HEK293 (cell line): ENCODE measurements around the gene RB1.

ENCODE experiments used
- CTCF ChIA-PET: fragments of 350-600 bp; formaldehyde crosslinking; extraction: SDS; loops from one replicate; lab custom pipeline; 2021; ENCODE audit warnings: antibody characterized with exemption; lab: Yijun Ruan, JAX
- POLR2A ChIA-PET: fragments of 300-600 bp; formaldehyde crosslinking; extraction: SDS; loops from one replicate; lab custom pipeline; 2020; ENCODE audit warnings: antibody characterized with exemption, inconsistent platforms; lab: Yijun Ruan, JAX
- H3K27ac ChIP-seq: fragments of 200-500 bp; sonication (Bioruptor generic); 2 replicates; pipeline ENCODE4 v1.5.1; 2014; ENCODE audit warnings: low read depth, low read length, control low read depth, inconsistent platforms; ENCODE audit errors: extremely low read depth
- H3K36me3 ChIP-seq, 2 experiments: fragments of 200-500 bp in 1 of 2; sonication (Bioruptor generic) in 1 of 2; 1 replicate in 1 of 2; 2 replicates in 1 of 2; pipeline ENCODE4 v1.5.1; 2014 to 2017; ENCODE audit warnings: inconsistent platforms in 2 of 2, low read length in 2 of 2; ENCODE audit not compliant: control insufficient read depth in 2 of 2, insufficient read depth in 1 of 2
- H3K4me1 ChIP-seq: fragments of 200-500 bp; sonication (Bioruptor generic); 2 replicates; pipeline ENCODE4 v1.5.1; 2014; ENCODE audit warnings: mild to moderate bottlenecking, low read length, inconsistent platforms; ENCODE audit not compliant: control insufficient read depth, insufficient read depth
- H3K4me3 ChIP-seq: 2 replicates; pipeline ENCODE4 v1.5.1; 2011; ENCODE audit warnings: low read depth, mild to moderate bottlenecking, control low read depth, low read length, moderate library complexity
- H3K9me3 ChIP-seq: fragments of 200-500 bp; sonication (Bioruptor generic); 2 replicates; pipeline ENCODE4 v1.5.1; 2014; ENCODE audit warnings: low read depth, low read length, inconsistent platforms; ENCODE audit not compliant: control insufficient read depth, insufficient read depth
- KLF10 ChIP-seq: fragments of 450-650 bp; IDR thresholded peaks from 2 replicates; pipeline ENCODE4 v1.5.1; 2018; ENCODE audit warnings: missing biosample characterization, mild to moderate bottlenecking, missing genetic modification characterization
- OVOL3 ChIP-seq: fragments of 450-650 bp; formaldehyde crosslinking; IDR thresholded peaks from 2 replicates; pipeline ENCODE4 v1.5.1; 2016; ENCODE audit warnings: missing biosample characterization, missing genetic modification characterization
- PBX3 ChIP-seq: sonication (generic); formaldehyde crosslinking; IDR thresholded peaks from 2 replicates; pipeline ENCODE4 v1.8.1; 2022; ENCODE audit warnings: mild to moderate bottlenecking, moderate library complexity, missing genetic modification reagents
- SCRT2 ChIP-seq: fragments of 450-650 bp; formaldehyde crosslinking; IDR thresholded peaks from 2 replicates; pipeline ENCODE4 v1.5.1; 2016; ENCODE audit warnings: missing biosample characterization, missing genetic modification characterization
- WT1 ChIP-seq: fragments of 450-650 bp; formaldehyde crosslinking; IDR thresholded peaks from 2 replicates; pipeline ENCODE4 v1.5.1; 2016; ENCODE audit warnings: missing biosample characterization, missing genetic modification characterization
- ZBTB11 ChIP-seq: fragments of 450-650 bp; formaldehyde crosslinking; conservative IDR thresholded peaks from 2 replicates; pipeline ENCODE4 v1.5.1; 2016; ENCODE audit warnings: low read depth, missing biosample characterization, missing genetic modification characterization
- ZBTB17 ChIP-seq: fragments of 450-650 bp; formaldehyde crosslinking; IDR thresholded peaks from 2 replicates; pipeline ENCODE4 v1.5.1; 2016; ENCODE audit warnings: missing biosample characterization, missing genetic modification characterization
- ZNF18 ChIP-seq: fragments of 450-650 bp; formaldehyde crosslinking; IDR thresholded peaks from 2 replicates; pipeline ENCODE4 v1.5.1; 2016; ENCODE audit warnings: missing biosample characterization, missing genetic modification characterization
- ZNF223 ChIP-seq: fragments of 450-650 bp; formaldehyde crosslinking; IDR thresholded peaks from 2 replicates; pipeline ENCODE4 v1.5.1; 2016; ENCODE audit warnings: missing biosample characterization, missing genetic modification characterization
- ZNF302 ChIP-seq: fragments of 450-650 bp; formaldehyde crosslinking; IDR thresholded peaks from 2 replicates; pipeline ENCODE4 v1.5.1; 2016; ENCODE audit warnings: missing biosample characterization, missing genetic modification characterization, low read depth
- ZNF366 ChIP-seq: fragments of 450-650 bp; formaldehyde crosslinking; conservative IDR thresholded peaks from 2 replicates; pipeline ENCODE4 v1.5.1; 2016; ENCODE audit warnings: missing biosample characterization, missing genetic modification characterization
- ZNF677 ChIP-seq: fragments of 450-650 bp; IDR thresholded peaks from 2 replicates; pipeline ENCODE4 v1.5.0; 2018; ENCODE audit warnings: missing biosample characterization, mild to moderate bottlenecking, missing genetic modification characterization, moderate library complexity
- ZNF792 ChIP-seq: fragments of 450-650 bp; formaldehyde crosslinking; IDR thresholded peaks from 2 replicates; pipeline ENCODE4 v1.5.1; 2016; ENCODE audit warnings: missing biosample characterization, missing genetic modification characterization
- TF ChIP-seq, protein P1 (sequence below): fragments of 450-650 bp; formaldehyde crosslinking; IDR thresholded peaks from 2 replicates; pipeline ENCODE4 v1.5.1; 2017; ENCODE audit warnings: missing biosample characterization, missing genetic modification characterization

RB1 gene

DNA sequence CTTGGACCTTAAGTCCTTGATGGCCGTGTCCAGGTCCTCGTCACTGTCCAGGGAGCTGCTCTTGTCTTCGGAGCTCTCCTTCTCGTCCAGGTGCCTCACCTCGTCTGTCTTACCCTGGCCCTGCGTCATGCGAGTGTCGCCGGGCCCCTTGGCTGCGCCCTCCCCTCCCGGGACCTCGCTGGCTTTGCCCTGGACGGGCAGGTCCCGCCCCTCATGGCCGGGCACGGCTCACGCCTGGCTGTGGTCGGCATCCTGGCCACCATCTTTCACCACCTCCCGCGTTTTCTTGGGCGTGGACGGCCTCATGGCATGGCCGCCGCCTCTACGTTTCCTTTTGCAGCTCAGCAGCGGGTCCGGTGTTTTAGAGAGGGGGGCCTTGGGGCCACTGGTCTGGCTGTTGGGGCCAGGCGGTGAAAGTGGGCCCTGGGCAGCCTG, 14.8 kb downstream of the RB1 start (continued):
- no peak for TF ChIP-seq ZBTB11 (tag by site-specific recombination)

DNA sequence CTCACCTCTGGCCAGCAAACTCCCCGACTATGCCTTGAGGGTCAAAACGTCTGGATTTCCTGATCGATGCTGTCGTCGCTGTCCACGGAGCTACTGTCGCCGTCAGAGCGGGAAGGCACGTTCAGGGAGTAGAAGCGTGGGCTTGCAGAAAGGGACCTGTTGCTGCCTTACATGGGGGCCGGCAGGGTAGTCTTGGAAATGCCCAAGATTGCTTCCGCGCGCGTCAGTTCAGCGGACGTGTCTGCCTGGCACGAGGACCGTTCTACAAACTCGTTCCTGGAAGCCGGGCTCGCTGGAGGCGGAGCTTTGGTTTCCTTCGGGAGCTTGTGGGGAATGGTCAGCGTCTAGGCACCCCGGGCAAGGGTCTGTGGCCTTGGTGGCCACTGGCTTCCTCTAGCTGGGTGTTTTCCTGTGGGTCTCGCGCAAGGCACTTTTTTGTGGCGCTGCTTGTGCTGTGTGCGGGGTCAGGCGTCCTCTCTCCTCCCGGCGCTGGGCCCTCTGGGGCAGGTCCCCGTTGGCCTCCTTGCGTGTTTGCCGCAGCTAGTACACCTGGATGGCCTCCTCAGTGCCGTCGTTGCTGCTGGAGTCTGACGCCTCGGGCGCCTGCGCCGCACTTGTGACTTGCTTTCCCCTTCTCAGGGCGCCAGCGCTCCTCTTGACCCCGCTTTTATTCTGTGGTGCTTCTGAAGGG, 15.4 kb downstream of the RB1 start:
- H3K9me3 ChIP-seq: no peaks in the 10 kb centered on the region
- no peaks in the 10 kb centered on the region for H3K4me1 ChIP-seq
- ChIA-PET POLR2A (no interaction called here), CTCF (interaction anchor here (0.6 kb wide), 1 partner anchor 521 kb away, joined by 3 read pairs; no protein-coding TSS in a partner anchor)
- peaks cover 0 to 16% of the 10 kb centered on the region in 2 experiments; a peak in 1 of 3 replicates for H3K36me3 ChIP-seq
- no peak overlapping the region for H3K27ac ChIP-seq
- TF ChIP-seq SCRT2 (tag by site-specific recombination) (peak; percentile 47; the same call in 1 of the 2 replicates), ZNF792 (tag by site-specific recombination) (no peak), OVOL3 (tag by site-specific recombination) (no peak), ZBTB17 (tag by site-specific recombination) (no peak), ZNF223 (tag by site-specific recombination) (no peak), ZNF18 (no peak), WT1 (tag by site-specific recombination) (no peak), KLF10 (tag by site-specific recombination) (no peak)
- TF ChIP-seq, protein P1, sequence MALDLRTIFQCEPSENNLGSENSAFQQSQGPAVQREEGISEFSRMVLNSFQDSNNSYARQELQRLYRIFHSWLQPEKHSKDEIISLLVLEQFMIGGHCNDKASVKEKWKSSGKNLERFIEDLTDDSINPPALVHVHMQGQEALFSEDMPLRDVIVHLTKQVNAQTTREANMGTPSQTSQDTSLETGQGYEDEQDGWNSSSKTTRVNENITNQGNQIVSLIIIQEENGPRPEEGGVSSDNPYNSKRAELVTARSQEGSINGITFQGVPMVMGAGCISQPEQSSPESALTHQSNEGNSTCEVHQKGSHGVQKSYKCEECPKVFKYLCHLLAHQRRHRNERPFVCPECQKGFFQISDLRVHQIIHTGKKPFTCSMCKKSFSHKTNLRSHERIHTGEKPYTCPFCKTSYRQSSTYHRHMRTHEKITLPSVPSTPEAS (tag by site-specific recombination): no peak
- no peak overlapping the region for H3K4me3 ChIP-seq

DNA sequence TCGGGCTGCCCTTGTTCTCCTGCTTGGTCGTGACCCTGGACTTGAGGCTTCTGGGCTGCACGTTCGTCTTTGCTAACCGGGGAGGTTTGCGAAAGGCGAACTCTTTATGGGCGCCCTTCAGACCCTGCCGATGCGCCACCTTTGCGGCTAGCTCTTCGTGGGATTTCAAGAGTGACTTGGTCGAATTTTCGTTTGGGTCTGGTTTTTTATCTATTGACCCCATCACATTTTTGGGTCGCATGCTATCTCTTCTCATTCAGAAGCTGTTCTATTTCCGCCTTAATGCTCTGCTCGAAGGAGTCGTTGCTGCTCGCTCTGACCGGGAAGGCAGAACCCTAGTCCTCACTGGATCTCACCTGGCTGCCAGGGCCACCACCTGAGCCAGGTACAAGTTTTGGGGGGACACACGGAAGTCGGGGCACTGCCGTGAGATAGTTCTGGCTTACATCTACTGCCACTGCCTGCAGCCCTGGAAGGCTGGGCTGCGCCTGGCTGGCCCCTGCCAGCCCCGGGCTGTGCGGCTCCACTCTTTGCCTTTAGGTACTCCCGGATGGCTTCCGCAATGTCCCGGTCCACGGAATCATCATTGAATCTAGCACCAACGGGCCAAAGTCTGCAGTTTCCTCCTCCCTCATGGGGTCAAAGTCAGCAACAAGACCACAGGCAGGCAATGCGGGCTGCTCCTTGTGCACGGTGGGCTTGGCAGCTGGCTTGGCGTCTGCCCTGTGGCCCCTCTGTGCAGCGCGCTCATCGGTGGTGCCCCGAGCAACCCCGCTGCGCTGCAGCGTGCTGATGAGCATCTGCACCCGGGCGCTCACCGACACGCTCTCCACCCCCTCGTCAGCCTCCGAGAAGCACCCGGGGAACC, 16.2 kb downstream of the RB1 start:
- Histone ChIP-seq H3K4me3 (no peak overlapping the region), H3K4me1 (no peaks in the 10 kb centered on the region), H3K9me3 (no peaks in the 10 kb centered on the region), H3K27ac (no peak overlapping the region), H3K36me3 (peaks cover 0 to 16% of the 10 kb centered on the region in 2 experiments; a peak in 1 of 3 replicates)
- ChIA-PET POLR2A (no interaction called here), CTCF (interaction anchor here (0.6 to 0.7 kb wide), 2 partner anchors 46 to 521 kb away, joined by 3 read pairs; no protein-coding TSS in a partner anchor)
- TF ChIP-seq PBX3 (CRISPR knock-in tag): no peak
- no peak for TF ChIP-seq SCRT2 (tag by site-specific recombination)
- no peak for TF ChIP-seq ZNF302 (tag by site-specific recombination)
- TF ChIP-seq ZNF366 (tag by site-specific recombination): no peak
- TF ChIP-seq ZNF677 (tag by site-specific recombination): no peak
